Panc1 (cell line): ENCODE results near the gene TLE1. TPM values are rescaled to one million over a fixed set of nuclear protein-coding genes. Genes with fewer than 3 reads are reported as not detected.

Experiments used
- ATAC-seq: fragments of 200-7000 bp; cut with Tn5 transposase; 2 replicates; pipeline ENCODE4 v1.9.1; 2020; ENCODE audit warnings: mild to moderate bottlenecking, moderate library complexity
- BruUV-seq: library from RNA; stranded (reverse); fragments of 400-500 nt; replicated peaks from 2 replicates; lab custom pipeline; 2021; lab: Mats Ljungman, UMichigan
- CTCF ChIA-PET: fragments of 300-600 bp; sonication (Branson Sonifier 250); formaldehyde crosslinking; loops from one replicate; lab custom pipeline; 2022; ENCODE audit warnings: antibody characterized with exemption; lab: Charles Lee
- POLR2A ChIA-PET: fragments of 300-600 bp; sonication (Branson Sonifier 250); formaldehyde crosslinking; loops from one replicate; lab custom pipeline; 2022; ENCODE audit warnings: antibody characterized with exemption; lab: Charles Lee
- DNase-seq: peaks from one replicate; pipeline ENCODE4 v3.0.0-alpha.2; 2010; ENCODE audit warnings: low read depth, low spot score
- H3K27ac ChIP-seq: 2 replicates; pipeline ENCODE4 v1.5.1; 2011; ENCODE audit warnings: mild to moderate bottlenecking, low read length, inconsistent platforms
- H3K27me3 ChIP-seq: fragments of 200-500 bp; sonication (Bioruptor generic); 2 replicates; pipeline ENCODE4 v1.6.0; 2014; ENCODE audit warnings: low read length, inconsistent platforms; ENCODE audit not compliant: control insufficient read depth, insufficient read depth
- H3K36me3 ChIP-seq: fragments of 200-500 bp; sonication (Bioruptor generic); 2 replicates; pipeline ENCODE4 v1.5.1; 2014; ENCODE audit warnings: inconsistent platforms, mild to moderate bottlenecking, low read length, moderate library complexity; ENCODE audit not compliant: control insufficient read depth, insufficient read depth
- H3K4me1 ChIP-seq: 2 replicates; pipeline ENCODE4 v1.5.1; 2011; ENCODE audit warnings: inconsistent platforms, mild to moderate bottlenecking, low read length, moderate library complexity; ENCODE audit not compliant: control insufficient read depth, insufficient read depth
- H3K4me3 ChIP-seq, 2 experiments: 2 replicates each; pipeline ENCODE4 v1.5.1; 2011 to 2012; ENCODE audit warnings: low read depth in 2 of 2, low read length in 2 of 2, mild to moderate bottlenecking in 2 of 2, inconsistent platforms in 1 of 2, moderate library complexity in 1 of 2
- H3K9me3 ChIP-seq: fragments of 200-500 bp; sonication (Bioruptor generic); 2 replicates; pipeline ENCODE4 v1.5.1; 2014; ENCODE audit warnings: low read depth, mild to moderate bottlenecking, inconsistent platforms, low read length, moderate library complexity; ENCODE audit not compliant: control insufficient read depth, insufficient read depth
- POLR2AphosphoS5 ChIP-seq: IDR thresholded peaks from 2 replicates; pipeline ENCODE4 v1.6.1; 2012; ENCODE audit warnings: mild to moderate bottlenecking, low read depth, low read length, moderate library complexity
- SIN3A ChIP-seq: IDR thresholded peaks from 2 replicates; pipeline ENCODE4 v1.6.1; 2012; ENCODE audit warnings: low read depth, mild to moderate bottlenecking, low read length, moderate library complexity, borderline replicate concordance; ENCODE audit not compliant: insufficient read depth
- TCF7L2 ChIP-seq: IDR thresholded peaks from 2 replicates; pipeline ENCODE4 v1.6.1; 2011; ENCODE audit warnings: mild to moderate bottlenecking, low read depth, low read length, inconsistent platforms
- in situ Hi-C: cut with HindIII; loops from 2 replicates; pipeline ENCODE4 v1.10.0; 2016; ENCODE audit warnings: low sequenced_read_pairs, low pct_unique_long_range_greater_than_20kb
- intact Hi-C: fragments of 100-400 bp; cut with micrococcal nuclease; formaldehyde crosslinking; loops from one replicate; pipeline ENCODE4 v1.10.0; 2022; ENCODE audit not compliant: unreplicated experiment
- total RNA-seq: library from RNA; stranded (reverse); gene quantifications from one replicate; pipeline ENCODE4 v1.2.1, GENCODE V29; 2021; ENCODE audit not compliant: unreplicated experiment
- TF ChIP-seq, protein P1 (sequence below): fragments of 450-650 bp; IDR thresholded peaks from 2 replicates; pipeline ENCODE4 v1.5.1; 2017; ENCODE audit warnings: mild to moderate bottlenecking
- TF ChIP-seq, protein P2 (sequence below), 2 experiments: IDR thresholded peaks; 2 replicates each; pipeline ENCODE4 v1.6.1; 2011 to 2012; ENCODE audit warnings: low read depth in 2 of 2, control low read depth in 1 of 2, low read length in 1 of 2, mild to moderate bottlenecking in 1 of 2, moderate library complexity in 1 of 2; ENCODE audit not compliant: insufficient read depth in 1 of 2

Gene TLE1
- total RNA-seq, 1 experiment from 2014 or later: 12.9 TPM

DNA sequence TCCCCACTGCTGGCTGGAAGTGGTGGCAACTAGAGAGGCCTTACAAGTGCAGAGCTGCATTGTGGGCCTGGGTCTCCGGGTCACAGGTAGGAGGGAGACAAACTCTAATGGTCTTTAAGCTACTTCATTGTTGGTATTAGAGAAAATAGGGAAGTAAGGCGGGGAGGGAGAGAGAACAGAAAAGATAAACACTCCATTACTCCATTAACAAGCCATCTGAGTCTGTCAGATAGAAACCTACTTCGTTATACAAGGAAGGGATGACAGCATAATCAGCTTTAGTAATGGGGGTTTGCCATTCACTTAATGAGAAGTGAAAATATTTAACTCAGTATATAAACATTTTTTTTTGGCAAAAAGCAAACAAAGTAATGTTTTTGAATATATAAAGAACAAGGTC, 107.4 kb downstream of the TLE1 start:
- Histone ChIP-seq H3K4me1 (no peaks in the 10 kb centered on the region), H3K36me3 (no peaks in the 10 kb centered on the region), H3K27me3 (no peaks in the 10 kb centered on the region), H3K27ac (no peak overlapping the region), H3K9me3 (no peaks in the 10 kb centered on the region), H3K4me3 (no peak overlapping the region)
- BruUV-seq: no TSS peak
- ChIA-PET CTCF (no interaction called here), POLR2A (no interaction called here)
- intact Hi-C loops (no loop called here), in situ Hi-C loops (no loop called here)
- TF ChIP-seq POLR2AphosphoS5 (no peak), TCF7L2 (no peak), SIN3A (no peak)
- TF ChIP-seq, protein P1, sequence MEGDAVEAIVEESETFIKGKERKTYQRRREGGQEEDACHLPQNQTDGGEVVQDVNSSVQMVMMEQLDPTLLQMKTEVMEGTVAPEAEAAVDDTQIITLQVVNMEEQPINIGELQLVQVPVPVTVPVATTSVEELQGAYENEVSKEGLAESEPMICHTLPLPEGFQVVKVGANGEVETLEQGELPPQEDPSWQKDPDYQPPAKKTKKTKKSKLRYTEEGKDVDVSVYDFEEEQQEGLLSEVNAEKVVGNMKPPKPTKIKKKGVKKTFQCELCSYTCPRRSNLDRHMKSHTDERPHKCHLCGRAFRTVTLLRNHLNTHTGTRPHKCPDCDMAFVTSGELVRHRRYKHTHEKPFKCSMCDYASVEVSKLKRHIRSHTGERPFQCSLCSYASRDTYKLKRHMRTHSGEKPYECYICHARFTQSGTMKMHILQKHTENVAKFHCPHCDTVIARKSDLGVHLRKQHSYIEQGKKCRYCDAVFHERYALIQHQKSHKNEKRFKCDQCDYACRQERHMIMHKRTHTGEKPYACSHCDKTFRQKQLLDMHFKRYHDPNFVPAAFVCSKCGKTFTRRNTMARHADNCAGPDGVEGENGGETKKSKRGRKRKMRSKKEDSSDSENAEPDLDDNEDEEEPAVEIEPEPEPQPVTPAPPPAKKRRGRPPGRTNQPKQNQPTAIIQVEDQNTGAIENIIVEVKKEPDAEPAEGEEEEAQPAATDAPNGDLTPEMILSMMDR: no peak
- TF ChIP-seq, protein P2, sequence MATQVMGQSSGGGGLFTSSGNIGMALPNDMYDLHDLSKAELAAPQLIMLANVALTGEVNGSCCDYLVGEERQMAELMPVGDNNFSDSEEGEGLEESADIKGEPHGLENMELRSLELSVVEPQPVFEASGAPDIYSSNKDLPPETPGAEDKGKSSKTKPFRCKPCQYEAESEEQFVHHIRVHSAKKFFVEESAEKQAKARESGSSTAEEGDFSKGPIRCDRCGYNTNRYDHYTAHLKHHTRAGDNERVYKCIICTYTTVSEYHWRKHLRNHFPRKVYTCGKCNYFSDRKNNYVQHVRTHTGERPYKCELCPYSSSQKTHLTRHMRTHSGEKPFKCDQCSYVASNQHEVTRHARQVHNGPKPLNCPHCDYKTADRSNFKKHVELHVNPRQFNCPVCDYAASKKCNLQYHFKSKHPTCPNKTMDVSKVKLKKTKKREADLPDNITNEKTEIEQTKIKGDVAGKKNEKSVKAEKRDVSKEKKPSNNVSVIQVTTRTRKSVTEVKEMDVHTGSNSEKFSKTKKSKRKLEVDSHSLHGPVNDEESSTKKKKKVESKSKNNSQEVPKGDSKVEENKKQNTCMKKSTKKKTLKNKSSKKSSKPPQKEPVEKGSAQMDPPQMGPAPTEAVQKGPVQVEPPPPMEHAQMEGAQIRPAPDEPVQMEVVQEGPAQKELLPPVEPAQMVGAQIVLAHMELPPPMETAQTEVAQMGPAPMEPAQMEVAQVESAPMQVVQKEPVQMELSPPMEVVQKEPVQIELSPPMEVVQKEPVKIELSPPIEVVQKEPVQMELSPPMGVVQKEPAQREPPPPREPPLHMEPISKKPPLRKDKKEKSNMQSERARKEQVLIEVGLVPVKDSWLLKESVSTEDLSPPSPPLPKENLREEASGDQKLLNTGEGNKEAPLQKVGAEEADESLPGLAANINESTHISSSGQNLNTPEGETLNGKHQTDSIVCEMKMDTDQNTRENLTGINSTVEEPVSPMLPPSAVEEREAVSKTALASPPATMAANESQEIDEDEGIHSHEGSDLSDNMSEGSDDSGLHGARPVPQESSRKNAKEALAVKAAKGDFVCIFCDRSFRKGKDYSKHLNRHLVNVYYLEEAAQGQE (IDR thresholded peaks at IDR 0.05; ENCODE audit: insufficient read depth in 1 of 2, low read depth in 2 of 2, low read length in 1 of 2): no peak
- ATAC-seq (no peak), DNase-seq (no peak)

DNA sequence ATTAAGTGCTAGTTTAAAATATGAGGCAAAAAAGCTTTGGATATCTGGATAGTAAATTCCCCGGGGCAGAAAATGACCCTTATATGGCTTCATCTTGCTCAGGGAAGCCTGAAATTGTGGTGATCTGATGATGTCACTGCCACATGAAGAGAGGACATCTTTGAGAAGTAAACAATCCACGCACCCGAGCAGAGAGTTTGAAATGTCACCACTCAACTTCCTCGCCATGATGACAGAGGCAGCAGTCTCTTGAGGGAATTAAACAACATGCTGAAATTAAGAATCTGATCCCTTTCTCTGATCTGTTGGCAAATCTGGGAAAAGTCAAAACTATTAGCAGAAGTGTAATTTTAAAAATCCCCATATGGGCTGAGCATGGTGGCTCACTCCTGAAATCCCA, 110.0 kb downstream of the TLE1 start:
- no peaks in the 10 kb centered on the region for H3K27me3 ChIP-seq
- no peaks in the 10 kb centered on the region for H3K4me1 ChIP-seq
- no peaks in the 10 kb centered on the region for H3K36me3 ChIP-seq
- ATAC-seq (no peak), DNase-seq (no peak)
- ChIA-PET CTCF (no interaction called here), POLR2A (no interaction called here)
- TF ChIP-seq, protein P2 (IDR thresholded peaks at IDR 0.05; ENCODE audit: insufficient read depth in 1 of 2, low read depth in 2 of 2, low read length in 1 of 2): no peak
- TF ChIP-seq SIN3A: no peak
- no peak for TF ChIP-seq POLR2AphosphoS5
- no peaks in the 10 kb centered on the region for H3K9me3 ChIP-seq
- no peak overlapping the region for H3K27ac ChIP-seq
- intact Hi-C loops (no loop called here), in situ Hi-C loops (no loop called here)
- no peak overlapping the region for H3K4me3 ChIP-seq
- BruUV-seq: no TSS peak
